ENCODE measurements around the gene STAB1.

DNA sequence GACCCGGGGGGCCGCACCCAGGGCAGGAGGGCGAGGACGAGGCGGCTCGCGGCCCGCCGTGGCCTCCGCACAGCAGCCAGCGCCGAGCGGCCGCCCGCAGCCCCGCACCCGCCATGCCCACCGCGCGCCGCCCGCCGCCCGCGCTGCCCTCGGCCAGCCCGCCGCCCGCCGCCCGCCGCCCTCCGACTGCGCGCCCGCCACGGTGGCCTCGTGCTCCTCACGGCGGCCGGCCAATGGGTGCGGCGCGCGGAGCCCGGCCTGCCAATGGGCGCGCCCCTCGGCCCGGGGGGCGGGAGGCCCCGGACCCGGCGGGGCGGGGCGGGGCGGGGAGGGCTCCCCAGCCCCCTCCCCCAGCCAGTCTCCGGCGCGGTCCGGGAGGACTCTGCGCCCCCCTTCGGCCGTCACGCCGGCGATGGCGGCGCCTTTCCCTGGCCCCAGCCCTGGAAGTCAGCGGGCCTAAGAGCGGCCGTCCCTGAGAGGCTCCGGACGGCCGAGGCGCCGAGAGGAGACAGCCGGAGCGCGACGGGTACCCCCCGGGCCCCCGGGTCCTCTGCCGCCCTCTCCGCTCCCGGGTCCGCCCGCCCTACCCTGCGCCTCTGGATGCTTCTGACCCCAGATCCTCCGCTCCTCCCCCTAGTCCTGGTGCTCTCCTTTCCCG lies 38.6 kb downstream of the STAB1 start, which contains the start of gene NT5DC2:
- TF ChIP-seq, protein P1, sequence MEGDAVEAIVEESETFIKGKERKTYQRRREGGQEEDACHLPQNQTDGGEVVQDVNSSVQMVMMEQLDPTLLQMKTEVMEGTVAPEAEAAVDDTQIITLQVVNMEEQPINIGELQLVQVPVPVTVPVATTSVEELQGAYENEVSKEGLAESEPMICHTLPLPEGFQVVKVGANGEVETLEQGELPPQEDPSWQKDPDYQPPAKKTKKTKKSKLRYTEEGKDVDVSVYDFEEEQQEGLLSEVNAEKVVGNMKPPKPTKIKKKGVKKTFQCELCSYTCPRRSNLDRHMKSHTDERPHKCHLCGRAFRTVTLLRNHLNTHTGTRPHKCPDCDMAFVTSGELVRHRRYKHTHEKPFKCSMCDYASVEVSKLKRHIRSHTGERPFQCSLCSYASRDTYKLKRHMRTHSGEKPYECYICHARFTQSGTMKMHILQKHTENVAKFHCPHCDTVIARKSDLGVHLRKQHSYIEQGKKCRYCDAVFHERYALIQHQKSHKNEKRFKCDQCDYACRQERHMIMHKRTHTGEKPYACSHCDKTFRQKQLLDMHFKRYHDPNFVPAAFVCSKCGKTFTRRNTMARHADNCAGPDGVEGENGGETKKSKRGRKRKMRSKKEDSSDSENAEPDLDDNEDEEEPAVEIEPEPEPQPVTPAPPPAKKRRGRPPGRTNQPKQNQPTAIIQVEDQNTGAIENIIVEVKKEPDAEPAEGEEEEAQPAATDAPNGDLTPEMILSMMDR (IDR thresholded peaks at IDR 0.05) = no peak
- no peak for TF ChIP-seq POLR2AphosphoS5 (IDR thresholded peaks at IDR 0.05)
- no peak for TF ChIP-seq POLR2A (IDR thresholded peaks at IDR 0.05)

Measured in breast epithelium (tissue), 3 donors.